GM18520 (cell line): ENCODE results near the gene NARS2.
A peak's percentile ranks its signal among the peaks of the same experiment; 100 is the strongest.
"Not testable (repeated sequence)": the region's sequence is repeated elsewhere in the genome, so short reads cannot be mapped to it uniquely, and the experiment has no call there.

Experiments used
- ATAC-seq: cut with Tn5 transposase; IDR thresholded peaks from one replicate; pipeline ENCODE4 v1.9.1; 2021; ENCODE audit not compliant: unreplicated experiment

Gene NARS2

DNA sequence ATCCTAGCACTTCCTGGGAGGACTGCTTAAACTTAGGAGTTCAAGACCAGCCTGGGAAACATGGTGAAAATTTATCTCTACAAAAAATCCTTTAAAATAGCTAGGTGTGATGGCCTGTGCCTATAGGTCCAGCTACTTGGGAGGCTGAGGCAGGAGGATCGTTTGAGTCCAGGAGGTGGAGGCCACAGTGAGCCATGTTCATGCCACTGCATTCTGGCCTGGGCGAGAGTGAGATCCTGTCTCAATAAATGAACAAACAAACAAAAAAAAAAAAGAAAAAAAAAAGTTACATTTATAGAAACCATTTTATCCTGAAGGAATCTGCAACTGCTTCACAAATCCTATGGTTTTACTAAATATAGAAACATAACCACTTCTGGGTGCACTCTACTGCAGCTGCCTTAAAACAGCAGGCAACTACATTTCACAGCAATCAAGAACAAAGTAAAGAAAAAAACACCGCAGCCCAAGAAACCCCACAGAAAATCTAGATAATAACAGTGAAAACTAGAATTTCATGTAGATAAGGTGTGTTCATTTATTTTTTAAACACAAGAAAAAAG lies 81.2 kb downstream of the NARS2 start:
- ATAC-seq = no peak

GRCh38 chr11:78492973-78493372 lies 81.7 kb downstream of the NARS2 start:
- ATAC-seq = no peak

DNA sequence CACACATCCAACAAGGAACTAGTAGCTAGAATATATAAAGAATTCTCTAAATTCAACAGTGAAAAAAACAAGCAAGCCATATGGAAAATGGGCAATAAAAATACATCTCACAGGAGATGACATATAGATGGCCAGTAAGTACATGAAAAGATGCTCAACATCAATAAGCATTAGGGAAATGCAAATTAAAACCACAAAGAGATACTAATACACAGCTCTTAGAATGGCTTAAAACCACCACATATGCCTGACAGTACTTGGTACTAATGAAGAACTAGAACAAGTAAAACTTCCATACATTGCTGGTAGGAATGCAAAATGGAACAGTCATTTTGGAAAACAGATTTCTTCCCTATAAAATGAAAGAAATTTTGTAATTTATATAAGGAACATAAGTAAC lies 85.5 kb downstream of the NARS2 start:
- ATAC-seq = peak; percentile 65

DNA sequence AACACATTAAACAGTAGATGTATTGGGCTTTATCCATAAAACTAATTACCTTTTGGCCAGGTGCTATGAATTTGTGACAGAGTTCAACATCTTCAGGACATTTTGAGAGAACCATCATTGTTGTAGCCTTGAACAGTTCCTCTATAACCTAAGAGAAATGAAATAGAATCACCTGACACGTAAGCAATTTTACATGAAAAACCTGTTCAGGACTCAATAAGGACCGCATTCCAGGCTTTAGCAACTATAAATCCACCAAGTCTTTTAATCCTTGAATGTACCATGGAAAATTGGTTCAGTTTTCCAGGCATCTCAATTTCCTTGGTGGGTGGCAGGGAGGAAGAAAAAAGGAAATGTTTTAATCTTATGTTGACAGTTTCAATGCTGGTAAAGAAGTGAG lies 96.1 kb downstream of the NARS2 start:
- no peak for ATAC-seq

- ATAC-seq = no peak
Observed at GRCh38 chr11:78476066-78476465, 98.6 kb downstream of the NARS2 start.

- no peak for ATAC-seq
Observed at GRCh38 chr11:78474451-78474850, 100.2 kb downstream of the NARS2 start.

DNA sequence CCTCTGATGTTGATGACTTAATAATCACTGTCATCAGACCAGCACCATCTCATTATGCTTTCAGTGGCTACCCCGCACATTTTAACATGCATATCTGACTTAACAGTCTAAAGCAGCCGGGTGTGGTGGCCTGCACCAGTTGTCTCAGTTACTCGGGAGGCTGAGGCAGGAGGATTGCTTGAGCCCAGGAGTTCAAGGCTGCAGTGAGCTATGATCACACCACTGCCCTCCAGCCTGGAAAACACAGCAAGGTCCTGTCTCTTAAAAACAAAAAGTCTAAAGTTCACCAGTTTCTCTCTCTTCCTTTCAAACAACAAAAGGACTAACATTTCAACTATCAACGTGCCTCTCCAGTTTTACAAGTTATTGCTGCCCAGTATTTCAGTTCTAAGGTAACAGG lies 101.8 kb downstream of the NARS2 start:
- no peak for ATAC-seq

DNA sequence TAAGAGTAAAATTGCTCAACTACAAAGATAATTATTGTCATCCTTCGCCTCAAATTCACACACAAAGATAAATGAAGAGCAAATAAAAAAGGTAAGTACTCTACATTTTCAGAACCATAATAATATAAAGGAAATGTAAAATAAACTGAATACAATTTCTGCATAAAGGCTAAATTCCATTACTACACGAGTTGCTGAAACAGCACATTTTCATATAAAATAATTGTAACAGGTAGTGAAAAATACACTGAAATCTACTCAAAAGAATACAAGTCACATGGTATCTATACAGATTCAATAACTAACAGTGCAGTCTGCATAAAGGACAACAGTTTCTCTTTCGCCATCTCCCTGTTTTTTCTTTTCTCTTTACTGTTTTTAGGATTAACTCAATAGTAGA lies 102.3 kb downstream of the NARS2 start:
- no peak for ATAC-seq

GRCh38 chr11:78470861-78471442 lies 103.7 kb downstream of the NARS2 start:
- no peak for ATAC-seq

DNA sequence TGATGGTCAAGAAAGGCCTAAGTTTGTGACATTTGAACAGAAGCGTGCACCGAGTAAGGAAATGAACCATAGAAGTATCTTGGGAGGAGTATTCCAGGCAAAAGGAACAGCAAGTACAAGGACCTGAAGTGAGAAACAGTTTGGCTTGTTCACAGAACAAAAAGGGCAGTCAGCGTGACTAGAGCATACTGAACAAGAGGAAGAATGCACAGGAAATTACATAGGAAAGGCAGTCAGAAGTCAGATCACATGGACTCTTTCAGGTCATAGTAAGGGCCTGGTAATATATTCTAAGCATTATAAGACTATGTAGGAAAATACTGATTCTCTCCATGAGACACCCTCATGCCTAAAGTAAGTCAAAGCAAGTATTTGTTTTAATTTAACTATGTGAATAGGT lies 104.8 kb downstream of the NARS2 start:
- ATAC-seq = no peak

DNA sequence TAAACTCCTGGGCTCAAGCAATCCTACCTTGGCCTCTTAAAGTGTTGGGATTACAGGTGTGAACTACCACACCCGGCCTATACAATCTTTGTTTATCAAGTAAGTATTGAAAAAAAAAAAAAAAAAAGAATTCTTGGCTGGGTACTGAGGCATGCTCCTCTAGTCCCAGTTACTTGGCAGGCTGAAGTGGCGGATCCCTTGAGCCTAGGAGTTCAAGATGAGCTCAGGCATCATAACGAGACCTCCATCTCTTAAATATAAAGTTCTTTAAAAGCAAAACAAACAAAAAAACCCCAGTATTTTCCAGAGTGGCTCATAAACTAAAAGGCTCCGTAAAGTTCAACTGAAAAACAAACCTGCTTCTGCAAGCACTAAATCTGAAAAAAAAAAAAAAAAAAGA lies 106.7 kb downstream of the NARS2 start:
- ATAC-seq = no peak

- ATAC-seq = no peak
Observed at GRCh38 chr11:78467370-78467769, 107.3 kb downstream of the NARS2 start.

DNA sequence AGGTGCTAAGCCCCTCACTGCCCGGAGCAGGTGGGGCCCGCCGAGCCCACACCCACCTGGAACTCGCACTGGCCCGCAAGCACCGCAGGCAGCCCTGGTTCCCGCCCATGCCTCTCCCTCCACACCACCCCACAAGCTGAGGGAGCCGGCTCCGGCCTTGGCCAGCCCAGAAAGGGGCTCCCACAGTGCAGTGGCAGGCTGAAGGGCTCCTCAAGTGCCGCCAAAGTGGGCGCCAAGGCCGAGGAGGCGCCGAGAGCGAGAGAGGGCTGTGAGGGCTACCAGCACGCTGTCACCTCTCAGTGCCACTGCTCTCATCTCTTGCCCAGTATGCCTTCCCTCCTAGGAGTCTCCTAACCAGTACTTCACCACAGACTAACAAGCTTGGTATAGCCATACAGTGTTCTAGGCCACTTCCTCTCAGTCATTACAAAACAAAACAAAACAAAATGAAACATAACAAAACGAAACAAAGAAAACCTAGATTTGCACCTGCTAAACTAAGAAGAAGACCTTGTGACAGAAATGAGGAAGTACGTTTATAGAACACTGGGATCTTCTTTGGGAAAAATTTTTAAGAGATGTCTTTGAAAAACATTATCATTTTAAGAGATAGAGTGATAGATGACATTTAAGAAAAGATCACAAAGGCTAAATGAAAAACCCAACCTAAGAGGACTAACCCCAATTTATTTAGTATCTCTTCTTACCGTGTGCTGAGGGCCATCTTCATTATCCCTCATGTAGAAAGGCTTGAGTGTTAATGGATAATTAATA lies 109.3 kb downstream of the NARS2 start:
- peak; percentile 98 for ATAC-seq

GRCh38 chr11:78464787-78465168 lies 109.9 kb downstream of the NARS2 start:
- not testable (repeated sequence) for ATAC-seq

DNA sequence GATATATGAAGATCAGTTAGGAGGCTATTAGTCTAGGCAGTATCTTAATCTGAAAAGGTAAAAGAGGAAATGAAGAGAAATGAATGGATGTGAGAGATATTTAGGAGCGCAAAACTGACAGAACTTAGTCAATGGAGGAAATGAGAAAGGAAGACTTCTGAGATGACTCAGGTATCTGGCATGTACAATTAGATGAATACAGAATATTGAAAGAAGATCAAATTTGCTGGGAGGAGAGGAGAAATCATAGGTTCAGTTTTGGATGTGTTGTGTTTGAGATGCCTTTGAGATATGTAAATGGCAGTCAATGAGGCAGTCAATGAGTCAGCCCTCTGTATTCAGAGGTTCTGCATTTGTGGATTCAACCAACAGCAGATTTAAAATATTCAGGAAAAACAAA lies 114.2 kb downstream of the NARS2 start:
- no peak for ATAC-seq

DNA sequence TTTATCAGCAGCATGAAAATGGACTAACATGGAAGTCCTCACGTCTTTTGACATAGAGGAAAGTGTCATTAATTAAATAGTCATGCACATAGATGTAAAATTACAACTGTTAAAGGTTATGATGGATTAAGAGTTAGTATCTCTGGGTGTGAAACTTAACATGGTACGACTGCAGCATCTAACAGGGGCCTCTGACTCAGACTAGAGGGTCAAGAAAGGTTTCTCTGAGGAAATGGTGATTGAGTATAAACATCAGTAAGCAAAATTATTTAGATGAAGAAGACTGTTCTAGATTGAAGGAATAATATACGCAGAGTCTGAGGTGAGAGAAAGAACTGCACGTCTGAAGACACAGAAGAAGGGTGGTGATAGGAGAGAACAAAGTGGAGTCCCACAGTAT lies 114.9 kb downstream of the NARS2 start:
- ATAC-seq = no peak

GRCh38 chr11:78457448-78457847 lies 117.2 kb downstream of the NARS2 start:
- ATAC-seq = no peak

DNA sequence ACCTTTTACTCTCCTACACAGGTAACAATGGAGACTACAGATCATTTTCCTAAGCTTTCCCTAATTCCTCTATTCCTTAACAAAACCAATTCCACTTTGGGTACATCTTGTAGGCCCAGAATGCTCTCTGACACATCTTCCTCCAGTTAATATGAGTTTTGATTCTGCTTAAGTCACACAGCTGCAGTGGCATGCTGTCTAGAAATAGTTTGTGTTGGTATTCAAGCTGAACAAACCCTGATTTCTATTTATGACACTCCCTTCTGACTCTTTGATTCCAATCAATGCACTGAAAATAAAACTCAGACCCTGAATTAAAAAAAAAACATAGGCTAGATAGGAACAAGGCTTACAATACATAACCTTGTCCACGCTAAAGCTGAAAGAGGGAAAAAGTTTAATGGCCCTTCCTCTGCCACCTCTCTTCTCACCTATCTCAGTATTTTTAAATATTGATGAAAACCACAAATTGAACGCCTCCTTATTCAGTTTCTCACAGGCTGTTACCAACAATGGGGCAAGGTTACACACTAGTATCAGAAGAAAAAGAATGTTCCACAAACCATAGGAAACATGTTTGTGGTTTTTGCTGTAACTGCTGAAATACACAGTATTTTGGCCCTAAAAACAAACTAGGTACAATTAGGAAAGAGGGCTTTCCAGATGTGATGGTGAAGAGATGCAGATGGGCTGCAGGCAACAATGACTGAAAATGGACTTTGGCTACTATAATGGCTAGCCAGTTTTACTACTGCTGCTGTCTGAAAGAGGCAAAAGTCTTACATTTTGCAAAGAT lies 121.3 kb downstream of the NARS2 start:
- no peak for ATAC-seq

GRCh38 chr11:78451371-78452150 lies 123.1 kb downstream of the NARS2 start:
- ATAC-seq = no peak

GRCh38 chr11:78450866-78451265 lies 123.8 kb downstream of the NARS2 start:
- ATAC-seq = no peak

DNA sequence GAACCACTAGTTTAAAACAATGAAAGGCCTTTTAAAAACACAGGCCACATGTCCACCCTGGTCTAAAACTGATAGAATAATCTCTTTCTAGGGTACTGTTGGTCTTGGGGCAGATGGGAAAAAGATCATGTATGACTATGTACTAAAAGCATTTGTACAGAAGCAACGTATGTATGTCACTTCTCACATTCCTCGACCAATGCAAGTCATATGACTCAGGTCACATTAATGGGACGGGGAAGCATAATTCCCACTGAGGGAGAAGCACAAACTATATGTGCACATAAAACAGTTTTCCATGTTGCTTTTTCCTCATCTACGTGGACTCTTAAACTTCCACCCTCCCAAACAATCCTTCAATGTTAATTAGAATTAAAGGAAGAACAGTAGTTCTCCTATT lies 124.8 kb downstream of the NARS2 start:
- ATAC-seq = no peak
